NOMO-1 treated with dmso at 0.1 percent for 144 hours (cell line): ENCODE measurements around the gene WNT5B.

Experiments used
- DNase-seq: peaks from one replicate; lab custom pipeline; 2025; ENCODE audit not compliant: unreplicated experiment; lab: John Stamatoyannopoulos, UW

The WNT5B gene

DNA sequence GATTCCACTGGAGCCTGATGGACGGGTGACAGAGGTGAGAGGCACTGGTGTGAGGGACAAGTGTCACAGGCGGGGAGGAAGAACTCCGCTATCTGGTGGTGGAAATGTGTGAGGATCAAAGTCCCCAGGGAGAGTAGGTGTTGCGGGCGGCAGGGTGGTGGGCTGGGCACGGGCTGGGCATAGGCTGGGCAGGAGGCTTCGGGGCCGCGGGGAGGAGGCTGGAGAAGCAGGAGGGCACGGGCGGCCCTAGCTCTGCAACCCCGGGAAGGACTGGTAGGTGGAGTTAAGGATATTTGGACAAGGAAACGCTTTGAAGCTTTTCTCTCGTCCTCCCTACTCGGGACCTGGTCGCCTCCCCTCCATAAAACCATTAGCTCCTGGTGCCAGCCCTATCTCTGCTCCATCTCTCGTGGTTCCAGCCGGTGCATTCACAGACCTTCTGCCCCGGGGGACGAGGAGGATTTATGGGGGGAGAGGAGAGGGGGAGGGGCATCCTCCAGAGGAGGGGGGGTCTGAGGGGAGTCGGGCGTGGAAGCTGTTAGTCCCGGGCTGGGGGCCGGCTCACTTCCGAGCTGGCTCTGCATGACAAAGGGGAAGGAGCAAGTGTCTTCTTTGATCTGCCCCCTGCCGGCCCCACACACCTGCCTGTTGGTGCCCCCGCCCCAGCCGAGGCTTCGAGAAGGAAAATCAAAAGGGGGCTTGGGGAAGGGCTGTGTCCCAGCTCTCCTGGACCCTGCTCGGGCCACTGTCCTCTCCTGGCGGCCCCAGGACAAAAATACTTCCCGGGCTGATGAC, 504 bp downstream of the WNT5B start:
- no peak for DNase-seq

DNA sequence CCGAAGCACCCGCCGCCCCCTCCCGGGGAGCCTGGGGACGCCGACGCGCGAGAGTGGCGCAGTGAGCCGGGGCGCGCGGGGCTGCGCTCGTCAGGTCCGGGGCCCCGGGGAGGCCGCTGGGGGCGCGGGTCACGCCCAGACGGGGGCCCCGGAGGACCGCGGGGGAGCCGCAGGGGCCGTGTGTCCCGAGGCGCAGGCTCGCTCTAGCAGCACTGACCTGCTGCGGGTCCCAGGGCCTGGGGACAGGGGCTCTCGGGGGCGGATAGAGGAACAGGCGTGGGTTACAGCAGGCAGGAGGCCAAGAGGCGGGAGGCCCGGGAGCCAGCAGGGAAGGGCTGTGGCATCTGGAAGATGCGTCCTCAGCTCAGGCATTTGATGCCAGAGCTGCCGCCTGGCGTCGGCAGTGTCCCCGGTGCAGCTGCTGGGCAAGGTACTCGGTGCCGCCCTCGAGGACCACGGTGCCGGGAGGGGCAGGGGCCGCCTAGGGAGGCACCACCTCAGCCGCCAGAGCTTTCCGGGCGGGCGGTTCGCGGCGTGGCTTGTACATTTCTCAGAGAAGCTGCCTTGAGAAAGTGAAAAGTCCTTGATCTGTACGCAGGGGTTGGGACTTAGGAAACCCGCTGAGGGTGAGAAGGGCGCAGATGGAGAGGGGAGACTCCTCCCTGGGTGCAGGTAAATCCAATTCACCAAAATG, 1.2 kb downstream of the WNT5B start:
- peak; percentile 21 for DNase-seq

DNA sequence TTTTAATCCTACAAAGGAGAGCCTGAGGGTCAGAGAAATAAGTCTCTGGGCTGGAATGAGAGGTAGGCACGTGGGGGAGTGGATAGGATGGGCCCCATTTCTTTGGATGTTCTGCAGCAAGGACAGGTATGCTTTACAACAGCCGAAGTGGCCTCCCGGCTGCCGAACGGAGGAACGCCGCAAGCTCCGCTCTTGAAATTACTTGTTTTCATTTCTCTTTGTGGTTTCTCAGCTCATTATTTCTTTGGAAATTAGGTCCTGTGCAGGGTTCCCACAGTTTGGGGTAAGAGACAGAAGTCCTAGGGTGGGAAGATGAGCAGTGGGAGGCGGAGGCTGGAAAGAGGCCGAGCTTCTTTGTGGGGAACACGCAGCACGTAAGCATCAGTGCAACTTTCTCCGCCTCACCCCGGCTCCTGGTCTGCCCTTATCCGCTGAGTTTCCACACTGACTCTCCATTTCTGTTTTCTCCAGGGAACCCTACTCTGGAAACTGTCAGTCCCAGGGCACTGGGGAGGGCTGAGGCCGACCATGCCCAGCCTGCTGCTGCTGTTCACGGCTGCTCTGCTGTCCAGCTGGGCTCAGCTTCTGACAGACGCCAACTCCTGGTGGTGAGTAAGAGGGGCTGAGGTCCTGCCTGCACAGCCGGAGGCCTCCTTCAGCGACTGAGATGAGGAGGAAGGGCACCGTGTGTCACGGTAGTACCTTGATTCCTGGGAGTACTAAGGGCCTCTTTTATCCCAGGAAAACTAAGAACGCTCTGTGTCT, 2.0 kb downstream of the WNT5B start:
- DNase-seq, result no peak

DNA sequence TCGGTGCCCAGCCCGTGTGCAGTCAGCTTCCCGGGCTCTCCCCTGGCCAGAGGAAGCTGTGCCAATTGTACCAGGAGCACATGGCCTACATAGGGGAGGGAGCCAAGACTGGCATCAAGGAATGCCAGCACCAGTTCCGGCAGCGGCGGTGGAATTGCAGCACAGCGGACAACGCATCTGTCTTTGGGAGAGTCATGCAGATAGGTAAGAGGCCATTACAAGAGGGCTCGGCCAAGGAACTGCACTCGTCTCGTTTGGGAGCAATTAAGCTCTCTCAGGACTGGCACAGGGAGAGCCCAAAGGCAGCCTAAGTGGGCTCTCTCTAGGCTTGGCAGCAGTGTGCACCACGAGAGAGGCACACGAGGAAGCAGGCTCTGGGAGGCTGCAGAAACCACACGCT, 3.7 kb downstream of the WNT5B start:
- DNase-seq, result no peak

DNA sequence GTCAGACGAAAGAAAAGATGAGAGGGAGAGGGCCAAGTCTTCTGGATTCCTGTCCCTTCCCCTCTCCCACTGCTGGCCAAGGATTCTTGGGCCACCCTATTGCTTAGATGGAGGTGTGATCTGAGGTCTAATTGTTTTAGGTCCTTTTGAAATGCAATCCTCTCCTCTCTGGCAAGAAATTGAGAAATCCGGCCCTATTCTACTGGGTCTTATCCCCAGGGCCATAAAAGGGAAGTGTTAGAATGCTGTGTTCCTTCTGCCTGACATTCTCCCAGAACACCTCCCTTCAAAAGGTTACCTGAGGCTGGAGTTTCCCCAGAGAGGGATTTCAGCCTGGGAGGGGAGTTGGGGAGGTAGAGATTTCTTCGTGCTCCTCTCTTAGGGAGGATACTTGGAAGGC, 4.4 kb downstream of the WNT5B start:
- DNase-seq, result peak; percentile 34

DNA sequence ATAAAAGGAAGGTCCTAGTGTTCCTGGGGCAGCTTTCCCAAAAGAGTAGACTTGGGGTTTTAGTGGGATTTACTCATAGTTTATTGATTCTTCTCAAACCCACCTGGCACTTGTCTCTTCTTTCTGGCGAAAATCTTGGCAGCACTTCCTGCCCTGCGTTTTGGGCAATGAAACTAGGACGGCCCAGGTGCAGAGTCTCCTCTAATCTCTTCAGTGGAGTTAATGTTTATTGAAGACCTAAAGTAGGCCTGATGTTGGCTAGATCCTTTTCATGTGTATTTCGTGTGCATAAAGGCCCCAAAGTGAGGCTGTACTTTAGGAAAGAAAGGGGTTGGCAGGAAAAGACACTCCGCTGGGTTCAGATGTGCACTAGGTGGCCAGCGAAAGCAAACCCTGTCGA, 5.1 kb downstream of the WNT5B start:
- no peak for DNase-seq

DNA sequence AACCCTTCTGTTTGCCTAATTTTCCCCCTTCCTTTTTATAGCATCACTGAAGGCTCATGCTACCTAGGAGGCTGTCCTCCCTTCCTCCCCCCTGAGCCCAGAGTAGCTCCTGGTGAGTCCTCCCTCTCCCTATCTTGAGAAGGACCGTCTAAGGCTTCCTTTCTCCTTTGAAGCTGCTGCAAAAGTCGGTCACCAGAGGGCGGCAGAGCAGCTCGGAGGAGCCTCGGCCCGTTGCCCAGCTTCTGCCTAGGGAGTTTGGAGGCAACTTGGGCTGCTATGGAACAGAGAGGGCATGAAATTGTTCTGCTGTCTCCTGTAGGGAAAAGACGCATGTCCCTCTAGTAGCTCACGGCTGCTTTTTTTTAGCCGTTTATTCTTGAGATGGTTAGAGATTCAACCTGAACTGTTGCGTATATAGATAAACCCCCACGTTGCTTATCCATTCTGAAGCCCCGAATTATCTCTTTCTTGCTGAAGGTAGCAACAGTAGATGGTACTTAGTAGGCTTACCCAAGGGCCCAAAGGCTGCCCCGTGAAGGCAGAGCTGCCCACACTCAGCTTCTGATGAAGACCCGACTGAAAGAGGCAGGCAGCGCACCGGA, 5.7 kb downstream of the WNT5B start:
- DNase-seq, result peak; percentile 64

DNA sequence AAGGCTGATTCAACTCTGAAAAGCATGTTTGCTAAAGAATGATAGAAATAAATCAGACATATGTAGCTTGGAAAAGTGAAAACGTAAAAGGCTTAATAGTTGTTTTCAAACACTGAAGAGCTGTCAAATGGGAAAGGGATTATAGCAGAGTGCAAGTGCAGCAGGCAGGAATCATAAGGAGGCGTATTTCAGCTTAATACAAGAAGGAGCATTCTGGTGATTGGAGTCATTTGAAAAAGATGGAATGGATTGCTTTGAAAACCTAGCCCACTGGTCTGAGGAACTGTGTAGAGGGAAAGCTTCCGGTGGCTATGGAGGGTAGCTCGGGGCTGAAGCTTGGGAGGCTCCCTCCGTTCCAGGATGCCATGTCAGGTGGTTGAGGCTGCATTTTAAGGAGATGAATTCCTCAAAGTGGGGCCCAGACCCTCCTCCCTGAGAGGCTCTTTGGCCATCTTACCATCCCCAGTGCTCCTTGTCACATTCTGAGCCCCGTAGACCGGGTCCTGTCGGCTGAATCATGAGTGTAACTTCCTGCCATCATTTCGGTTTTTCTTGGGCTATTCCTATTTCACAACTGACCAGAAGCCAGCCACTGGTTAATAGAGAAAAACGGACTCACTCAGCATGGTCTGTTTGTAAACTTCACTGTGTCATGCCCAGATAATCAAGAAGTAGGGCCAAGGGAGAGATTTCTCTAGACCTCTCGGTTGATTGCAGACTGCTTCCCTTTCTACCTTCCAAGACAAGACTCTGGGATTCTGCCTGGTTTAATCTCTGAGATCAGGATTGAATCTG, 6.5 kb downstream of the WNT5B start:
- DNase-seq, result peak; percentile 28

DNA sequence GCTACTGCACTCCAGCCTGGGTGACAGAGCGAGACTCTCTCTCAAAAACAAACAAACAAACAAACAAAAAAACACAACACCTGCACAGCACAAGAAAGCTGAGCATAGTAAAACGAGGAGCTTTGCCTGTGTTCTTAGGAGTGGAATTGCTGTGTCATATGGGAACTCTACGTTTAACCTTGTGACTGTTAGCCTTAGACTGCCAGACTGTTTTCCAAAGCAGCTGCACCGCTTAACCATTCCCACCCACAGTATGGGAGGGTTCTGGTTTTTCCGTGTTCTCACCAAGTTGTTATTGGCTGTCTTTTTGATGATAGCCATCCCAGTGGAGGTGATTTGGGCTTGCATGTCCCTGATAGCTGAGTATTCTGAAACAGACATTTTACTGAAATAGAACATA, 9.2 kb downstream of the WNT5B start:
- DNase-seq, result no peak

DNA sequence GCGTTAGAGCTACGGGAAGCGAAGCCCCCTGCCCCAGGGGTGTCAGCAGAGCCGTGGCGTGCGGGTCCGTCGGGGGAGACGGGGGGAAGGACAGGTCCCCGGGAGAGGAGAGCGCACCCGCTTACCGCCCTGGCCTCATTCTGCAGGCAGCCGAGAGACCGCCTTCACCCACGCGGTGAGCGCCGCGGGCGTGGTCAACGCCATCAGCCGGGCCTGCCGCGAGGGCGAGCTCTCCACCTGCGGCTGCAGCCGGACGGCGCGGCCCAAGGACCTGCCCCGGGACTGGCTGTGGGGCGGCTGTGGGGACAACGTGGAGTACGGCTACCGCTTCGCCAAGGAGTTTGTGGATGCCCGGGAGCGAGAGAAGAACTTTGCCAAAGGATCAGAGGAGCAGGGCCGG, 10.5 kb downstream of the WNT5B start:
- no peak for DNase-seq

DNA sequence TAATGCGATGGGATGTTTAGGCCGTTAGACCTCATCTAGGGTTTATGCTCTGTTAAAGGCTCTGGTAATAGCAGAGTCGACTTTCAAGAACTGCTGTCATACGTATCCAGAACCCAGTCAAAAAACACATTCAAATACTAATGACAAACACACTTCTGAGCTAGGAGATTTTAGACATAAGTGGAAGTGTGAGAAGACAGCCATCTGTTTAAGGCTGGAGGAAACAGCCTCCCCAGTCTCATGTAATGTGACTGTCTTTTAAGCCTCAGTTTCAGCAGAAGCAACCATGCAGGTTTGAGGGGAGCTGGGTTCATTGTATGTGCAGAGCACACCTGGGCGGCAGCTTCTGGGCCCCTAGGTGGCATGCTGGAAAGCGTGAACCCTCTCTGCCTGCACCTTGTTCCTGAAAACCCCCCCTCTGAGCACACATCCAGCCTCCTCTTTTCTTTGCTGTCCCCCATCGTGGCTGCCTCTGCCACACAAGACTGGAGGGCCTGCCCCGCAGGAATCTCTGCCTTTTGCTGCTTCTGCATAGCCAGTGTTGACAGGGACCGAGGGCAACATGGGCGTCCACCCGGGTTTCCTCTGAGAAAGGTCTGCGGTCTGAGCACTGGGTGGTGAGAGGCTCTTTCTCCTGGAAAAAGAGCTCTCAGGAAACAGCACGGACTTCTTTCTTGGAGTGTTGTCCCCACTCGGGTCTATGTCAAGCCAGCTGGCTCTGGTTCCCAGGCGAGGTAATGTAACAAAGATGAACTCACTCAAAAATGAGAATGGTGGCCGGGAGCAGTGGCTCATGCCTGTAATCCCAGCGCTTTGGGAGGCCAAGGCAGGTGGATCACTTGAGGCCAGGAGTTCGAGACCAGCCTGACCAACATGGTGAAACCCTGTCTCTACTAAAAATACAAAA, 11.6 kb downstream of the WNT5B start:
- DNase-seq, result no peak

DNA sequence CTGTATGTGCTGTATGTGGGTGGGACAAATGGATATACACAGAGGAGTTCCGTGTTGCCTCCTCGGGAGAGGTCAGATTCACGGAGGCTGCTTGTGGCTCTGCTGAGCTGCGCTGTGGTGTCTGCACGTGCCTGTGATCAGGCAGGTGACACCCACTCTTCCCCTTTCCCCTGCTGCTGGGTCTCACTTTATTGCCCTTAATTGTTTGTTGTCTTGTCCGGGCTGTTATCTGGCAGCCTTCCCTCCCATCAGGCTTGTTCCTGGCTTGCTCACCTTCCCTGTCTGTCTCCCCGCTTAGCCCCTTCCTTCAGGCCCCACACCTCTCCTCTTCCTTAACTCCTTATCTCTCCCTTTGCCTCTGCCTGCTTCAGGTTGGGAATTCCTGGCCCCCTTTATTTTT, 13.5 kb downstream of the WNT5B start:
- DNase-seq, result no peak

DNA sequence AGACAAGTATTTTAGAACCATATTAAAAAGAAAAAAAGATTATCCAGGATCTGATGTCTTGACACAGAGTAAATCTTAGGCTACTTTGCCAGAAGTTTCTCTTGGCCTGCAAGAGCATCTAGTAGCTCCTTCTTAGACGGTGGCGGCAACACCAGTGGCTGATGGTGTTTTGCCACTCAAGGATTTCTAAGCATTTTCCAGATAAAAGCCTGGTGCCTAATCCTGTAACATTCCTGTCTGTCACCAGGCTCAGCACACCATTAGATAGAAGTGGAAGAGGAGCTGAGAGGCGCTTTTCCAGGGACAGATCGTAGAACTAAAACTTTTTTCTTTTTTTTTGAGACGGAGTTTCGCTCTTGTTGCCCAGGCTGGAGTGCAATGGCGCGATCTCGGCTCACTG, 14.0 kb downstream of the WNT5B start:
- no peak for DNase-seq

DNA sequence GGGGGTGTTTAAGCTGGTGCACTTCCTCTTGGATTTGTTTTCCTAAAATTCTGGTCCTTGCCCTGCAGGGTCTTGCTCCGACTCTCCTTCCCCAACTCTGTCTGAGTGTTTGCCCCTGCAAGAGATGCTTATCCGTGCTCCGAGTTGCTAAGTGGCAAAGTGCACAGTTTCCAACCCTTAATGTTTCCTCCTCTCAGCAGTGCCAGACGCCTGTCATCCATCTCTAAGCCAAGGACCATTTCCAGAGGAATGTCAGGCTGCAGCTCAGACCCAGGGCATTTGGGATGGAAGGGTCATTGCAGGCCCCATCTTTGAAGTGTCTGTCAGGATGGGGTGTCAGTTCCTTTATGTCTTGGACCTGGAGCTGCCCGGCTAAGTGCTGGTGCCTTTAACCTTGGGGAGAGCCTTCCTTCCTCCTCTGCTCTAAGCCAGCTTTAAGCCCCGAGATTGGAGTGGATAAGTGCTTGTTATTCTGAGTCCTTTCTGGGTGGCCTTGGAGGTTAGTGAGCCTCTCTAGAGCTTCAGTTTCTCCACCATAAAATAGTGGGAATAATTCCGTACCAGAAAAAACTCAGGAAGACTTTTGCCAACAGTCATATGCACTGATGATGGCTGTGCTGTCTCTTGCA, 15.0 kb downstream of the WNT5B start:
- no peak for DNase-seq

DNA sequence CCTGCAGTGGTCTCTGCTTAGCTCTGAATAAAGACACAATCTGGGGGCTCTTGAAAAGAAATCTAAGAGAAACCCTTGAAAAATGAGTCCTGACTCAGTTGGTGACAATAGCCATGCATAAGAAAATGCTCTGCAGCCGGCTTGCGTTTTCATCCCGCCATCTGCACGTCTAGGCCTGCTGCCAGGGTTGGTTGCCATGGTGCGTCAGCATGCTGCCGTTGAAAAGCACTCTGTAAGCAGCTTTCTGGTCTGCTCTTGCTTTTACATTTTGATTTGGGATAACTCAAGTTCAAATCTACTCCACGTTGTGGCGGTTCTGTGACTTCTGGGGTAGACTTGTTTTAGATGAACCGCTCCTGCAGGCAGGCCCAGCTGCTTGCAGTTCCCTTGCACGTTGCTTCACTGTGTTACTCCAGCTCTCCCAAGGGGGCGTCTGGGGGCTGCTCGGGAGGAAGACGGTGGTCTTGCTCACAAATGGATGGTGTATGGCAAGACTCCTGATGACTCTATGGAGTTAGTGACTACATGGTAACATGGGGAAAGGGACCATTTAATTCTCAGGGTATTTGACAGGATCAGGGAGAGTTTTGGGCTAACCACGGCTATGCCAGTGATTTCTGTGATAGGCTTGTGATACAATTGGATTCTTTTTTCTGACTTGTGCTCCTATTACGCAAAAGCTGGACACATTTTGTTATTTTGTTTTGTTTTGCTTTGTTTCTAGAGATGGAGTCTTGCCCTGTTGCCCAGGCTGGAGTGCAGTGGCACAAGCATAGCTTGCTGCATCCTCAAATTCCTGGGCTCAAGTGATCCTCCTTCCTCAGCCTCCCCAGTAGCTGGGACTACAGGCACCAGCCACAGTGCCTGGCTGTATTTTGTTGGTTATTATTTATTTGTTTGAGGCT, 15.8 kb downstream of the WNT5B start:
- DNase-seq, result no peak

DNA sequence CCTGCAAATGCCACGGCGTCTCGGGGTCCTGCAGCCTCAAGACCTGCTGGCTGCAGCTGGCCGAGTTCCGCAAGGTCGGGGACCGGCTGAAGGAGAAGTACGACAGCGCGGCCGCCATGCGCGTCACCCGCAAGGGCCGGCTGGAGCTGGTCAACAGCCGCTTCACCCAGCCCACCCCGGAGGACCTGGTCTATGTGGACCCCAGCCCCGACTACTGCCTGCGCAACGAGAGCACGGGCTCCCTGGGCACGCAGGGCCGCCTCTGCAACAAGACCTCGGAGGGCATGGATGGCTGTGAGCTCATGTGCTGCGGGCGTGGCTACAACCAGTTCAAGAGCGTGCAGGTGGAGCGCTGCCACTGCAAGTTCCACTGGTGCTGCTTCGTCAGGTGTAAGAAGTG, 16.8 kb downstream of the WNT5B start:
- no peak for DNase-seq

DNA sequence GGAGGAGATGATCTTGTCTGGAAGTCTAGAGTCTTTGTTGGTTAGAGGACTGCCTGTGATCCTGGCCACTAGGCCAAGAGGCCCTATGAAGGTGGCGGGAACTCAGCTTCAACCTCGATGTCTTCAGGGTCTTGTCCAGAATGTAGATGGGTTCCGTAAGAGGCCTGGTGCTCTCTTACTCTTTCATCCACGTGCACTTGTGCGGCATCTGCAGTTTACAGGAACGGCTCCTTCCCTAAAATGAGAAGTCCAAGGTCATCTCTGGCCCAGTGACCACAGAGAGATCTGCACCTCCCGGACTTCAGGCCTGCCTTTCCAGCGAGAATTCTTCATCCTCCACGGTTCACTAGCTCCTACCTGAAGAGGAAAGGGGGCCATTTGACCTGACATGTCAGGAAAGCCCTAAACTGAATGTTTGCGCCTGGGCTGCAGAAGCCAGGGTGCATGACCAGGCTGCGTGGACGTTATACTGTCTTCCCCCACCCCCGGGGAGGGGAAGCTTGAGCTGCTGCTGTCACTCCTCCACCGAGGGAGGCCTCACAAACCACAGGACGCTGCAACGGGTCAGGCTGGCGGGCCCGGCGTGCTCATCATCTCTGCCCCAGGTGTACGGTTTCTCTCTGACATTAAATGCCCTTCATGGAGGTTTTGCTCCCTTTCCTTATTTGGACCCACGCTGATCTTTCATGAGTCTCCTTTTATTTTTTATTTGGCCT, 17.7 kb downstream of the WNT5B start:
- DNase-seq, result peak; percentile 9

DNA sequence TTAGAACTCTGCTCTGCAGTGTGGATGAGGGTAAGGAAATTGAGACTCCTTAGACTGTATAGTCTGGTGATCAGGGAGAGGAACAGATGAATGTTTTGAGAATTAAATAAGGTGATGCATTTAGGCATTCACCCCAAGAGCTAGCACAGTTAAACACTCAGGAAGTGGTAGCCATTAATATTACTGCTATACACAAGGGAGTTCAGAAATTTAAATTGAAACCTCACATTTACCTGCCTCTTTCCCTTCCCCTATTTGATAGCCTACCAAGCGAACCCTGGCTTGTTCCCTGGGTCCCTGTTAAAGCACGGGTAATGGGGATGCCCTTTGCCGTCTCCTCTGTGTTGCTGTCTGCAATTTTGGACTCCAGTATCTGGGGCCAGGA, 18.2 kb downstream of the WNT5B start:
- DNase-seq, result no peak
